Measurements from ENCODE around the gene AFAP1.

Gene AFAP1

GRCh38 chr4:7973545-7973981, 33.9 kb upstream of the AFAP1 start:
- Histone ChIP-seq H3K36me3 (no peaks in the 10 kb centered on the region), H3K27ac (no peak overlapping the region), H3K9me3 (no peaks in the 10 kb centered on the region), H3K4me3 (ENCODE audit: low read depth in 1 of 2, low read length in 1 of 2) (no peak overlapping the region), H3K27me3 (peaks cover 35% of the 10 kb centered on the region), H3K4me1 (ENCODE audit: control insufficient read depth in 1 of 2, insufficient read depth in 1 of 2, low read depth in 1 of 2, low read length in 1 of 2) (no peaks in the 10 kb centered on the region)
- TF ChIP-seq CTCF (IDR thresholded peaks at IDR 0.05): no peak

- Histone ChIP-seq H3K27ac (no peak overlapping the region), H3K27me3 (peaks cover 44% of the 10 kb centered on the region), H3K36me3 (no peaks in the 10 kb centered on the region), H3K4me3 (ENCODE audit: low read depth in 1 of 2, low read length in 1 of 2) (no peak overlapping the region), H3K4me1 (ENCODE audit: control insufficient read depth in 1 of 2, insufficient read depth in 1 of 2, low read depth in 1 of 2, low read length in 1 of 2) (no peaks in the 10 kb centered on the region), H3K9me3 (no peaks in the 10 kb centered on the region)
- no peak for TF ChIP-seq CTCF (IDR thresholded peaks at IDR 0.05)
These were observed 32.3 kb upstream of the AFAP1 start for GRCh38 chr4:7971881-7972500.

GRCh38 chr4:7971159-7971631, 31.5 kb upstream of the AFAP1 start:
- Histone ChIP-seq H3K9me3 (no peaks in the 10 kb centered on the region), H3K27ac (no peak overlapping the region), H3K4me1 (ENCODE audit: control insufficient read depth in 1 of 2, insufficient read depth in 1 of 2, low read depth in 1 of 2, low read length in 1 of 2) (no peaks in the 10 kb centered on the region), H3K27me3 (peaks cover 52% of the 10 kb centered on the region), H3K36me3 (no peaks in the 10 kb centered on the region), H3K4me3 (ENCODE audit: low read depth in 1 of 2, low read length in 1 of 2) (no peak overlapping the region)
- no peak for TF ChIP-seq CTCF (IDR thresholded peaks at IDR 0.05)

GRCh38 chr4:7970361-7970946, 30.8 kb upstream of the AFAP1 start:
- Histone ChIP-seq H3K27ac (no peak overlapping the region), H3K27me3 (peaks cover 60% of the 10 kb centered on the region), H3K4me3 (ENCODE audit: low read depth in 1 of 2, low read length in 1 of 2) (no peak overlapping the region), H3K4me1 (ENCODE audit: control insufficient read depth in 1 of 2, insufficient read depth in 1 of 2, low read depth in 1 of 2, low read length in 1 of 2) (no peaks in the 10 kb centered on the region), H3K36me3 (no peaks in the 10 kb centered on the region), H3K9me3 (no peaks in the 10 kb centered on the region)
- TF ChIP-seq CTCF (IDR thresholded peaks at IDR 0.05): no peak

GRCh38 chr4:7968262-7968896, 28.7 kb upstream of the AFAP1 start:
- no peak for TF ChIP-seq CTCF (IDR thresholded peaks at IDR 0.05)
- Histone ChIP-seq H3K36me3 (no peaks in the 10 kb centered on the region), H3K27ac (no peak overlapping the region), H3K4me3 (ENCODE audit: low read depth in 1 of 2, low read length in 1 of 2) (no peak overlapping the region), H3K9me3 (no peaks in the 10 kb centered on the region), H3K27me3 (peaks cover 70% of the 10 kb centered on the region), H3K4me1 (ENCODE audit: control insufficient read depth in 1 of 2, insufficient read depth in 1 of 2, low read depth in 1 of 2, low read length in 1 of 2) (no peaks in the 10 kb centered on the region)
